ENCODE measurements around the gene IRF2BPL. TPM values are rescaled to one million over a fixed set of nuclear protein-coding genes. Genes with fewer than 3 reads are reported as not detected.
A peak's percentile ranks its signal among the peaks of the same experiment; 100 is the strongest.

IRF2BPL gene
- total and polyA plus RNA-seq, 3 experiments from 2014 or later, result 3.7 to 27.2 (median 25.6) TPM

GRCh38 chr14:76981670-76982069, 46.8 kb downstream of the IRF2BPL start:
- H3K9me3 ChIP-seq (ENCODE audit: low read length), result no peaks in the 10 kb centered on the region
- H3K27me3 Mint-ChIP-seq, result no peaks in the 10 kb centered on the region
- peaks cover 0 to 6% (median 4%) of the 10 kb centered on the region in 5 donors for H3K9me3 Mint-ChIP-seq
- peaks cover 13% of the 10 kb centered on the region for H3K4me1 ChIP-seq (ENCODE audit: insufficient read depth, low read length)
- H3K4me3 Mint-ChIP-seq, result no peak overlapping the region
- CTCF ChIA-PET, result no interaction called here
- H3K27me3 ChIP-seq (ENCODE audit: insufficient read depth, low read length, poor library complexity, severe bottlenecking), result no peaks in the 10 kb centered on the region
- H3K36me3 Mint-ChIP-seq, result no peaks in the 10 kb centered on the region
- no peak for DNase-seq
- H3K27ac Mint-ChIP-seq, result peak overlapping the region in 1 of 8 donors; percentile 55
- H3K27ac ChIP-seq (ENCODE audit: low read depth, low read length), result no peak overlapping the region
- H3K4me3 ChIP-seq (ENCODE audit: low read length), result no peak overlapping the region
- POLR2A ChIA-PET, result no interaction called here
- peaks cover 12 to 19% (median 19%) of the 10 kb centered on the region in 3 donors for H3K4me1 Mint-ChIP-seq
- no peaks in the 10 kb centered on the region for H3K36me3 ChIP-seq (ENCODE audit: insufficient read depth, low read length)

DNA sequence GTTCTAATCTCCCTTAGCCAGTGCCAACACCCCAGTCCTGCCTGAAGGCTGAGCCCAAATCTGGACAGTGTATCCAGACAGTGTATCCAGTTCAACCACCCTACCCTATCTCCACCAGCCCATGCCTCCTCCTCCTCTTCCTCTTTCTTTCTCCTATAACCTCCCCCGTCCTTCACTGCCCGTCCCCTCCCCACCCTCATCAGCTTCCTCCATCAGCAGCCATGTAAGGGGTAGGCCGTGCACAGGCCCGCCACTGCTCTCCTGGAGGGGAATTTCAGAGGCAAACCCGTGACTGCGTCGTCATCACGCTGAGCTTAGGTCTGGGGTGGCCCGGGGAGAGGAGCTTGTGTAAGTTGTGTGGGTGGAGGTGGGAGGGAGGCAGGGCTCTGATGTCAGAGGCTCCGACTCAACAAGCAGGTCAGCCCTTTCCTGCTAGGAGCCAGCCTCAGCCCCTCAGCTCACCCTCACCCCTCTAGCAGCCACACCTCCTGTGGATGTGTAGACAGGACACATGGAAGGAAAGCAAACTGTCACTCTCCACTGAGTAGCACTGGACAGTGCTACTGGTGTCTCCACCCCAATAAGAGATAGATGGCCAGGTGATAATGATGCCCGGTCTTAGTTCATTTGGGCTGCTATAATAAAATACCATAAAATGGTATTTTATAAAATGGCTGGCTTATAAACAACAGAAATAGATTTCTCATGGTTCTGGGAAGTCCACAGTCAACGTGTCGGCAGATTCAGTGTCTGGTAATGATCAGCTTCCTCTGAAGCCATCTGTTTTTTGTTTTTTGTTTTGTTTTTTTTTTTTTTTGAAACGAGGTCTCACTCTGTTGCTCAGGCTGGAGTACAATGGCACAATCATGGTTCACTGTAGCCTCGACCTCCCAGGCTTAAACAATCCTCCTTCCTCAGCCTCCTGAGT, 50.5 kb downstream of the IRF2BPL start:
- H3K4me3 Mint-ChIP-seq, result peak overlapping the region in 5 of 7 donors; percentile 10 to 74 (median 37)
- Histone ChIP-seq H3K4me1 (ENCODE audit: insufficient read depth, low read length) (peaks cover 13% of the 10 kb centered on the region), H3K9me3 (ENCODE audit: low read length) (no peaks in the 10 kb centered on the region), H3K27ac (ENCODE audit: low read depth, low read length) (no peak overlapping the region), H3K27me3 (ENCODE audit: insufficient read depth, low read length, poor library complexity, severe bottlenecking) (no peaks in the 10 kb centered on the region), H3K36me3 (ENCODE audit: insufficient read depth, low read length) (no peaks in the 10 kb centered on the region), H3K4me3 (ENCODE audit: low read length) (no peak overlapping the region)
- peaks cover 7 to 14% (median 11%) of the 10 kb centered on the region in 3 donors for H3K4me1 Mint-ChIP-seq
- DNase-seq, result peak; percentile 68 to 84 (median 72)
- no peaks in the 10 kb centered on the region for H3K27me3 Mint-ChIP-seq
- ChIA-PET CTCF (interaction anchor here (0.6 to 1.6 kb wide), 5 partner anchors 16 to 99 kb away, joined by 3 to 5 read pairs (median 3); no protein-coding TSS in a partner anchor), POLR2A (interaction anchor here (1.2 kb wide), 1 partner anchor 16 kb away, joined by 6 read pairs; no protein-coding TSS in a partner anchor)
- peak overlapping the region; percentile 14 to 92 (median 78) for H3K27ac Mint-ChIP-seq
- H3K9me3 Mint-ChIP-seq, result peaks cover 0 to 6% (median 4%) of the 10 kb centered on the region in 5 donors
- no peaks in the 10 kb centered on the region for H3K36me3 Mint-ChIP-seq

- H3K4me1 ChIP-seq (ENCODE audit: insufficient read depth, low read length), result peaks cover 13% of the 10 kb centered on the region
- ChIA-PET CTCF (interaction anchor here (1.3 kb wide), 1 partner anchor 63 kb away, joined by 4 read pairs; no protein-coding TSS in a partner anchor), POLR2A (no interaction called here)
- Mint-ChIP-seq H3K36me3 (no peaks in the 10 kb centered on the region), H3K9me3 (peaks cover 0 to 1% (median 0%) of the 10 kb centered on the region in 5 donors), H3K27me3 (no peaks in the 10 kb centered on the region), H3K4me1 (peaks cover 7 to 14% (median 11%) of the 10 kb centered on the region in 3 donors), H3K4me3 (peak overlapping the region in 1 of 7 donors; percentile 66), H3K27ac (peak overlapping the region in 4 of 8 donors; percentile 35 to 76 (median 59))
- H3K4me3 ChIP-seq (ENCODE audit: low read length), result no peak overlapping the region
- no peaks in the 10 kb centered on the region for H3K27me3 ChIP-seq (ENCODE audit: insufficient read depth, low read length, poor library complexity, severe bottlenecking)
- DNase-seq, result no peak
- H3K9me3 ChIP-seq (ENCODE audit: low read length), result no peaks in the 10 kb centered on the region
- no peaks in the 10 kb centered on the region for H3K36me3 ChIP-seq (ENCODE audit: insufficient read depth, low read length)
- H3K27ac ChIP-seq (ENCODE audit: low read depth, low read length), result no peak overlapping the region
These were observed 52.1 kb downstream of the IRF2BPL start for GRCh38 chr14:76976240-76977005.

DNA sequence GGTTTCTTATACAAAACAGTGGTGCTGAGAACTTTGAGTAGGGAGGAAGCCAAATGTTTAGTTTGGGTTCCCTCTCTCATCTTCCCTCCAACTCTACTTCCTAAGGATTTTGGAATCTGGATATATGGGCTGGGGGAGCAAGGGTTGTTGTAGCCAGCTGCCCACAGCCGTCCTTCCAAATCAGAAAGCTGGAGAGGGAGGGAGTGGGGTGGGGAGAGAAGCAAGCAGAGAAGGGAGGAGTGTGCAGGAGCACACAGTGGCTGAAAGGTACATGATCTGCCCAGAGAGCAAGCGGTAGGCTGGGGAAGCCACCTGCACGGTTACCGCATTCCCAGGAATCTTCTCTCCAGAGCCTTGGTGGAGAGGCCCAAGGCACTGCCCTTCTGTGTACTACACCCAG, 52.7 kb downstream of the IRF2BPL start:
- Mint-ChIP-seq H3K27me3 (no peaks in the 10 kb centered on the region), H3K4me1 (peaks cover 7 to 14% (median 11%) of the 10 kb centered on the region in 3 donors), H3K9me3 (no peaks in the 10 kb centered on the region), H3K36me3 (no peaks in the 10 kb centered on the region), H3K27ac (peak overlapping the region in 1 of 8 donors; percentile 60), H3K4me3 (no peak overlapping the region)
- no peaks in the 10 kb centered on the region for H3K9me3 ChIP-seq (ENCODE audit: low read length)
- H3K27ac ChIP-seq (ENCODE audit: low read depth, low read length), result no peak overlapping the region
- H3K27me3 ChIP-seq (ENCODE audit: insufficient read depth, low read length, poor library complexity, severe bottlenecking), result no peaks in the 10 kb centered on the region
- DNase-seq, result no peak
- H3K36me3 ChIP-seq (ENCODE audit: insufficient read depth, low read length), result no peaks in the 10 kb centered on the region
- POLR2A ChIA-PET, result no interaction called here
- H3K4me1 ChIP-seq (ENCODE audit: insufficient read depth, low read length), result peaks cover 13% of the 10 kb centered on the region
- CTCF ChIA-PET, result no interaction called here
- H3K4me3 ChIP-seq (ENCODE audit: low read length), result no peak overlapping the region

DNA sequence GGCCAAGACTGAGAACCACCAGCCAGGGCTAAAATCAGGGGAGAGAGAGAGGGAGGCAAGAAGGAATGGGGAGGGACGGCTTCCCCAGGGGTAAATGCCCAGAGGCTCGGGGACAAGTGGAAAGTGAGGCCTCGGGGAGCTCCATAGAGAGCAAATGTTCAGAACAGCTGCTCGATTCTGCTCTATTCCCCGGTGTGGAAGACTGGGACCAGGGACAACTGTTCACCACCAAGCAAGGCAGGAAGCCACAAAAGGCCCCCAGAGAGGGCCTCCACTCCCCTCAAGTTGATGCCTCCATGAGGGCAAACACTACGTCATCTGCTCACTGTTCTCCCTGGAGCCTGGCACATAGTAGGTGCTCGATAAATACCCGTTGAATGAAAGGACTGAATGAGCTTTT, 53.5 kb downstream of the IRF2BPL start:
- CTCF ChIA-PET, result no interaction called here
- H3K4me3 Mint-ChIP-seq, result no peak overlapping the region
- no peak overlapping the region for H3K4me3 ChIP-seq (ENCODE audit: low read length)
- peaks cover 7 to 14% (median 11%) of the 10 kb centered on the region in 3 donors for H3K4me1 Mint-ChIP-seq
- H3K9me3 Mint-ChIP-seq, result no peaks in the 10 kb centered on the region
- no peaks in the 10 kb centered on the region for H3K27me3 ChIP-seq (ENCODE audit: insufficient read depth, low read length, poor library complexity, severe bottlenecking)
- DNase-seq, result no peak
- H3K4me1 ChIP-seq (ENCODE audit: insufficient read depth, low read length), result peaks cover 13% of the 10 kb centered on the region
- no peak overlapping the region for H3K27ac ChIP-seq (ENCODE audit: low read depth, low read length)
- no peaks in the 10 kb centered on the region for H3K27me3 Mint-ChIP-seq
- POLR2A ChIA-PET, result no interaction called here
- no peaks in the 10 kb centered on the region for H3K36me3 ChIP-seq (ENCODE audit: insufficient read depth, low read length)
- peak overlapping the region in 3 of 8 donors; percentile 42 to 81 (median 55) for H3K27ac Mint-ChIP-seq
- H3K9me3 ChIP-seq (ENCODE audit: low read length), result no peaks in the 10 kb centered on the region
- no peaks in the 10 kb centered on the region for H3K36me3 Mint-ChIP-seq

Other genes with a start within 250 kb of the IRF2BPL start
- 10 to 100 TPM; 16.0 to 17.1 TPM for gene ANGEL1, start 215.8 kb downstream of the IRF2BPL start, total RNA-seq
- 19.7 TPM for gene ANGEL1, start 215.8 kb downstream of the IRF2BPL start, polyA plus RNA-seq
- not detected for gene LRRC74A, start 202.3 kb downstream of the IRF2BPL start, total RNA-seq
- not detected for gene LRRC74A, start 202.3 kb downstream of the IRF2BPL start, polyA plus RNA-seq
- 10 to 100 TPM; 10.5 to 12.7 TPM for gene CIPC, start 69.5 kb upstream of the IRF2BPL start, total RNA-seq
- 6.2 TPM for gene CIPC, start 69.5 kb upstream of the IRF2BPL start, polyA plus RNA-seq
- not detected for gene ZDHHC22, start 113.1 kb upstream of the IRF2BPL start, total RNA-seq
- gene ZDHHC22, start 113.1 kb upstream of the IRF2BPL start, polyA plus RNA-seq, result not detected
- gene TMEM63C, start 153.1 kb upstream of the IRF2BPL start, total RNA-seq, result under 1 TPM; 0.64 to 0.68 TPM
- 0.28 TPM for gene TMEM63C, start 153.1 kb upstream of the IRF2BPL start, polyA plus RNA-seq
- gene NGB, start 242.5 kb upstream of the IRF2BPL start, total RNA-seq, result not detected
- not detected for gene NGB, start 242.5 kb upstream of the IRF2BPL start, polyA plus RNA-seq

Data from CD8-positive, alpha-beta memory T cell (primary cell).